Skin epidermis (tissue), 12 donors: Measurements from ENCODE around the gene PRDM15.

Experiments
- H3K27ac ChIP-seq, 21 experiments: fragments of 200-600 bp; sonication (generic) in 11 of 21; one replicate each; pipeline ENCODE4 v1.5.0; 2020; ENCODE audit warnings: mild to moderate bottlenecking in 3 of 21, inconsistent platforms in 2 of 21, moderate library complexity in 2 of 21
- H3K4me3 ChIP-seq, 7 experiments: fragments of 200-600 bp; sonication (generic) in 2 of 7; one replicate each; pipeline ENCODE4 v1.5.0; 2020; ENCODE audit warnings: inconsistent platforms in 2 of 7, mild to moderate bottlenecking in 2 of 7, moderate library complexity in 1 of 7

Gene PRDM15

GRCh38 chr21:41867313-41867712 is 11.8 kb downstream of the PRDM15 start:
- Histone ChIP-seq H3K4me3 (no peak overlapping the region), H3K27ac (no peak overlapping the region)

GRCh38 chr21:41866274-41866809 is 12.8 kb downstream of the PRDM15 start:
- Histone ChIP-seq H3K27ac (no peak overlapping the region), H3K4me3 (no peak overlapping the region)

- H3K27ac ChIP-seq, result no peak overlapping the region
- no peak overlapping the region for H3K4me3 ChIP-seq
These were observed 14.0 kb downstream of the PRDM15 start for GRCh38 chr21:41865002-41865777.

GRCh38 chr21:41864311-41865001 is 14.7 kb downstream of the PRDM15 start:
- Histone ChIP-seq H3K4me3 (no peak overlapping the region), H3K27ac (no peak overlapping the region)

GRCh38 chr21:41863439-41863740 is 15.8 kb downstream of the PRDM15 start:
- H3K4me3 ChIP-seq, result no peak overlapping the region
- H3K27ac ChIP-seq, result no peak overlapping the region

- H3K4me3 ChIP-seq, result no peak overlapping the region
These were observed 17.2 kb downstream of the PRDM15 start for GRCh38 chr21:41861987-41862386.

GRCh38 chr21:41861255-41861654 is 17.9 kb downstream of the PRDM15 start:
- H3K27ac ChIP-seq, result no peak overlapping the region
- no peak overlapping the region for H3K4me3 ChIP-seq

More at GRCh38 chr21:41861987-41862386, 17.2 kb downstream of the PRDM15 start:
- H3K27ac ChIP-seq, result no peak overlapping the region

- H3K27ac ChIP-seq, result no peak overlapping the region
- no peak overlapping the region for H3K4me3 ChIP-seq
These were observed 19.7 kb downstream of the PRDM15 start for GRCh38 chr21:41859297-41859980.

GRCh38 chr21:41858466-41859296 is 20.5 kb downstream of the PRDM15 start:
- Histone ChIP-seq H3K27ac (no peak overlapping the region), H3K4me3 (no peak overlapping the region)

- H3K27ac ChIP-seq, result no peak overlapping the region
- no peak overlapping the region for H3K4me3 ChIP-seq
These were observed 21.3 kb downstream of the PRDM15 start for GRCh38 chr21:41857771-41858300.

- H3K27ac ChIP-seq, result no peak overlapping the region
- H3K4me3 ChIP-seq, result no peak overlapping the region
These were observed 22.6 kb downstream of the PRDM15 start for GRCh38 chr21:41856572-41856971.

GRCh38 chr21:41854426-41854995 is 24.6 kb downstream of the PRDM15 start:
- Histone ChIP-seq H3K27ac (no peak overlapping the region), H3K4me3 (no peak overlapping the region)

- Histone ChIP-seq H3K4me3 (no peak overlapping the region), H3K27ac (no peak overlapping the region)
These were observed 26.2 kb downstream of the PRDM15 start for GRCh38 chr21:41852929-41853320.

GRCh38 chr21:41852151-41852928 is 26.8 kb downstream of the PRDM15 start:
- Histone ChIP-seq H3K27ac (no peak overlapping the region), H3K4me3 (no peak overlapping the region)

GRCh38 chr21:41851090-41851790 is 27.9 kb downstream of the PRDM15 start:
- Histone ChIP-seq H3K27ac (no peak overlapping the region), H3K4me3 (no peak overlapping the region)

GRCh38 chr21:41850085-41850484 is 29.1 kb downstream of the PRDM15 start:
- no peak overlapping the region for H3K4me3 ChIP-seq
- no peak overlapping the region for H3K27ac ChIP-seq

- no peak overlapping the region for H3K4me3 ChIP-seq
- no peak overlapping the region for H3K27ac ChIP-seq
These were observed 30.1 kb downstream of the PRDM15 start for GRCh38 chr21:41848958-41849580.
